Effector CD8-positive, alpha-beta T cell (primary cell): ENCODE results near the gene CYP4F8.

Source experiments
- DNase-seq: peaks from one replicate; lab custom pipeline; 2025; lab: John Stamatoyannopoulos, UW

CYP4F8 gene

GRCh38 chr19:15616183-15616582 lies 1.2 kb downstream of the CYP4F8 start:
- DNase-seq: no peak

DNA sequence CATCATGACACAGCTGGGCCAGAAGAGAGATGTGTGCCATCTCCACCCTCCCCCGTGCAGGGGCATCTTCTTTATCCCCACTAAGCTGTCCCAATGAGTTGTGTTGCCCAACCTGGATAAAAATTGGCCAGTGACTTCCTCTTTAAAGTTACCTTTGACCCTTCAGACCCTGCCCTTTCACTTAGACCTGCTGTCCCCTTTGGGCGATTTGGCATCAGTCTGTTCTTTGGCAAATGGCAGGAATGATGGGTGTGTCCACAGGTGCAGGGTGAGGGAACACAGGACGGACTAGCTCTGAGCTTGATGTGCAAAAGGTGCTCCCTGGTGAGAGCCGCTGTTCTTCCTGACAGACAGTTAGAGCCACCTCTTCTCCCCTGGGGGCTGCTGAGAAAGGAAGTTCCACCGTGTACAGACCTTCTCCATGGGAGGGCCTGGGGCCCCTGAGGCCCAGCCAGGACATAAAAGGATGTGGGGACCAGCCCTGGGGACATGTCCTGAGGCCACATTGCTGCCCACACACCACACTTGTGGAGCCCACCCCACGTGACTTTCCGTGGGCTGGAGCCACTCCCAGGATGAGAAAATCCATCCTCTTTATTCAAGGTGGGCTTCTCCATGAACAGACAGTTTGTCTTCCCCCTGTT lies 1.7 kb downstream of the CYP4F8 start:
- DNase-seq: no peak

DNA sequence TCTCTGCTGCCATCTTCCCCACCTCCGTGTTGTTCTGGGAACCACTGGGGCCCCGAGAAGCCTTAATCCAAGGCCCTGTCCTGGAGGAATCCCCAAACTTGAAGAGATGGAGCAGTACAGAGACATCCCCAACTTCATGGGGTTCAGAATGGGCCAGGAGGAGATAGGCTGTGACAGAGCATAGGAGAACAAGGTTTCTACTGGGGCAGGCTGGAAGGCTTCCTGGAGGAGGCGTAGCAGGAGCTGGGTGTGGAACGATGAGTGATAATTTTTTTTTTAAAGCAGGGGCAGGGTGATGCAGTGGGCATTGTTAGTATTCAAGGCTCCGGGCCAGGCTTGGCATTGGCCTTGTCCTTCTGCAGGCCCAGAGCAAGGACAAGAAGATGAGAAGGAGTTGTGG lies 3.3 kb downstream of the CYP4F8 start:
- DNase-seq: no peak

- no peak for DNase-seq
Measured at GRCh38 chr19:15621801-15622200, 6.8 kb downstream of the CYP4F8 start.

- DNase-seq: no peak
Measured at GRCh38 chr19:15622991-15623390, 8.0 kb downstream of the CYP4F8 start.

- DNase-seq: no peak
Measured at GRCh38 chr19:15623711-15624318, 8.8 kb downstream of the CYP4F8 start.

DNA sequence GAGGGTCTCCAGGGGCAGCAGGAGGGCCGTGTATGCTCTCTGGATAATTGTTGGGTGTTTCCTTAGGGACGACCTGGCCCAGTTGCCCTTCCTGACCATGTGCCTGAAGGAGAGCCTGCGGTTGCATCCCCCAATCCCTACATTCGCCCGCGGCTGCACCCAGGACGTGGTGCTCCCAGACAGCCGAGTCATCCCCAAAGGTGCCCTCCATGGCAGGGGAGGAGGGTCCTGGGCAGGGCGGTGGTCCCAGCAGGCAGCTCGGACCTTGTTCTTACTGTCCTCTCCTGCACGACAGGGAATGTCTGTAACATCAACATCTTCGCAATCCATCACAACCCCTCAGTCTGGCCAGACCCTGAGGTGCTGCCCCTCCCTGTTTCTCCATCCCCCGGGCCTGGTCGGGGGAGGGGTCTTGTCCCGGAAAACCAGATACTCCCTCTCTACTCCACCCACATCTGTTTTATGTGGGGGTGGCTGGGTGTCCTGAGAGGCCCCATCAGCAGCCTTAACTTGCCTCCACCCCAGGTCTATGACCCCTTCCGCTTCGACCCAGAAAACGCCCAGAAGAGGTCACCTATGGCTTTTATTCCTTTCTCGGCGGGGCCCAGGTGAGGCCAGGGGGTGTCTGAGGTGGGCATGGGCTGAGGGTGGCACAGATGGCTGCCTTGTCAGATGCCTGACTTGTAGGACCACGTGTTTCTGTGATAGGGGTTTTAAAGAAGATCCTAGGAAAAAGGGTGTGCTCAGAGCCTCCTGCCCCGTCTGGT lies 13.4 kb downstream of the CYP4F8 start:
- no peak for DNase-seq

- DNase-seq: peak; percentile 89
Measured at GRCh38 chr19:15629003-15629880, 14.2 kb downstream of the CYP4F8 start.

DNA sequence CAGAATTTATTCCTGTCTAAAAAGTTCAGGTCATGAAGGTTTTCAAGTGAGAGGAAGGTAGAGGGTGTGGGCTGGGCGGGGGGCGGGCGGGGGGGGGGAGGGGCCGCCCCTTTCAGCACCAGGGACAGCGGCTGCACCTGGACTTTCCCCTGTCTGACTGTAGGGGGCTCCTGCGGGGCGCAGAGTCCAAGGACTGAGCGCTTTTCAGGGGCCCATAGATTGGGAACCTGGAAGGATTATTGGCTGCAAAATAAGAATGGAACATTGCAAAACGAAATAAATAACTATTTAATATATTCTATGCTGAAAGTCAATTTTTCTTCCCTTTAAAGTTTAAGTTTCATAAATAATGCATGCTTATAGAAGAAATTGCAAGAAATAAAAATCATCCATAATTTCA lies 16.8 kb downstream of the CYP4F8 start:
- DNase-seq: peak; percentile 30

DNA sequence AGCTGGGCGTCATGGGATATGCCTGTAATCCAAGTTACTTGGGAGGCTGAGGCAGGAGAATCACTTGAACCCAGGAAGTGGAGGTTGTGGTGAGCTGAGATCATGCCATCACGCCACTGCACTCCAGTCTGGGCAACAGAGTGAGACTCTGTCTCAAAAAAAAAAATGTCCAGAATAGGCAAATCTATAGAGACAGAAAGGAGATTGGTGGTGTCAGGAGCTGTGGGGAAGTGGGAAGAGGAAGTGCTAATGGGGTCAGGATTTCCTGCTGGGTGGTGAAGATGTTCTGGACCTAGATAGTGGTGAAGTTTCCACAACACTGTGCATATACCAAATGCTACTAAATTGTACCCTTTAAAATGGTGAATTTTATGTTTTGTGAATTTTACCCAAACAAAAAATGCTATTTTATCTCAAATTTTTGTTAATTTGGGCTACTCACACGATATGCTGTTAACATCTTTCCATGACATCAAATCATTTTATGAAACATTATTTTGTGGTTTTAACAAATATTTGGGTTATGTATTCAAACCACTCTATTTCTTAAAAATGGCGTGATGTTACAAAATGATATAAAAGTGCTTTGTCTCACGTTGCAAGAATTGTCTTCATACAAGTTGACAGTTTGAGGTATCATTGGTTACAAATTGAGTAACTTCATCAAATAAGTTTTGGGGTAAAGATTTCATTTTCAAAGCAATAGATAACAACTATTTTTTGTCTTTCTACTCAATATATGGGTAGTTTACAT lies 18.2 kb downstream of the CYP4F8 start:
- no peak for DNase-seq

- DNase-seq: no peak
Measured at GRCh38 chr19:15634105-15634504, 19.1 kb downstream of the CYP4F8 start.

- no peak for DNase-seq
Measured at GRCh38 chr19:15635016-15635805, 20.2 kb downstream of the CYP4F8 start.

DNA sequence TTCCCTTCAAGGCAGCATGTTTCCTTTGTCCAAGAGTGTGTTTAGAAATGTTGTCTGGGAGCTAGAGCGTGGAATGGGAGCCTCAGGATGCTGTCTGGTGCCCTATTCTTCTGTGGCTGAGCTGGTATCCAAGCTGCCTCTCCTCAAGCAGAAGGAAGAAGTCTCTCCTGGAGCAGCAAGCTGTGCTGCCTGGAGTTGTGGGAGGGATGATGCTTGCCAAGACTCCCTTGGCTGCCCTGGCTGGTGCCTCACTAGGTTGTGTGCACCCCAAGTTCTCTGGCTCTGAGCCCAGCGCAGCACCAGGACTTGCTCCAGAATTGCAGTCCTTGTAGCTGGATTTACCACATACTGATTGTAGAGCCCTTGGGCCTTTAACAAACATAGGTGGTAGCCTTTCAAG lies 21.0 kb downstream of the CYP4F8 start:
- no peak for DNase-seq

DNA sequence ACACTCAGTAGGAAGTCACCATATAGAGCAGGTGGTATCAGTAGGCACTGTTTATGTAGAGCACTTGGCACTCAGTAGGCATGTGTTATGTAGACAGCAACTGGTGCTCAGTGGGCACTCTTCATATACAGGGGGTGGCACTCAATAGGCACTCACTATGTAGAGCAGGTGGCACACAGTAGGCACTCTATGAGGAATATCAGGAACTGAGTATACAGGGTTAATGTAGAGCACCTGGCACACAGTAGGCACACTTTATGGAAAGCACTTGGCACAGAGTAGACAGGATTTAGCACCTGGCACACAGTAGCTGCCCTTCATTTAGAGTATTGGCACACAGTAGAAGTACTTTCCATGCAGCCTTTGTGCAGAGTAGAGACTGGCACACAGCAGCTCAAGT lies 24.6 kb downstream of the CYP4F8 start:
- DNase-seq: no peak

GRCh38 chr19:15640294-15640903 lies 25.4 kb downstream of the CYP4F8 start, which contains the start of gene CYP4F3:
Gene CYP4F3, plus strand, starts transcription at chr19:15640897. Its CDS starts 519 bp downstream, at chr19:15641416.
- no peak for DNase-seq

DNA sequence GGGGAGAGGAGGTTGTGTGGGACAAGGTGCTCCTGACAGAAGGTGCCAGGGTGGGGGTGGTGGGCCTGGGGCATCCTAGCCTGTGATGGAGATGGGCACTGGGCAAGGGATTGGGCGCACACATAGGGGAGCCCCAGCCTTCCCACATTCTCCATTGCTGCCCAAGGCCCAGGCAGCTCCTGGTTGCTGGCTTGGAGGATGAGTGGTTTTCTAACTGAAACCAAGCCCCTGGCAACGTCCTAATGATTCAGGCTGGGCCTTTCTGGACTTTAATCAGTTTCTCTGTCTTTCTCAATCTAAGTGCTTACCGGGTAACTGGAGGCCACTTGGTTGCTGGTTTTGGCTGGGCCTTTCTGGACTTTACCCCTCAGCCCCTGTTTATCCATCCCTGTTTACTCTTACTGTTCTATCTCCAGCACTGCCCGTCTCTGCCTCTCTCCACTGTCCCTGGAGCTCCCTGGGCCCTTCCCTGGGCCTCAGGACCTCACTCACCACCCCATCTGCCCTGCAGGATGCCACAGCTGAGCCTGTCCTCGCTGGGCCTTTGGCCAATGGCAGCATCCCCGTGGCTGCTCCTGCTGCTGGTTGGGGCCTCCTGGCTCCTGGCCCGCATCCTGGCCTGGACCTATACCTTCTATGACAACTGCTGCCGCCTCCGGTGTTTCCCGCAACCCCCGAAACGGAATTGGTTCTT lies 26.0 kb downstream of the CYP4F8 start:
- DNase-seq: no peak

DNA sequence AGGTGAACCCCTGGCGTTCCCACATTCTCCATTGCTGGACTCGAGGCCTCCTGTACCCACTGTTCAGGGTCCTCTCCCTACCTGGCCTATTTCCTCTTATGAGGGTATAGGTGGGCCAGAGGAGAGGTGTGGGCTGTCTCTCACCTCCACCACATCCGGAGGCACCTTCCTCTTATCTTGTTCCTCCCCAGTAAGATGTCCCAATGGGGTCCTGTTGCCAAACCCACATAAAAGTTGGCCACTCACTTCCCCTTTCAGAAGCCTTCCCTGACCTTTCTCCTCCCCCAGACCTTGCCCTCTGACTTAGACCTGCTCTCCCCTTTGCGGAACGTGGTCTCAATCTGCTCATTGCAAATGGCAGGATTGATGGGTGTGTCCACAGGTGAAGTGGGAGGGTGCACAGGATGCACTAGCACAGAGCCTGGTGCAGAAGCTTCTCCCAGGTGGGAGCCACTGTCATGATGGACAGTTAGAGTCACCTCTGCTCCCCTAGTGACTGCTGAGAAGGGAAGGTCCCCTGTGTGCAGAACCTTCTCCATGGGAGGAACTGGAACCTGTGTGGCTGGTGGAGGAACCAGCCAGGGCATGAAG lies 27.0 kb downstream of the CYP4F8 start:
- no peak for DNase-seq

DNA sequence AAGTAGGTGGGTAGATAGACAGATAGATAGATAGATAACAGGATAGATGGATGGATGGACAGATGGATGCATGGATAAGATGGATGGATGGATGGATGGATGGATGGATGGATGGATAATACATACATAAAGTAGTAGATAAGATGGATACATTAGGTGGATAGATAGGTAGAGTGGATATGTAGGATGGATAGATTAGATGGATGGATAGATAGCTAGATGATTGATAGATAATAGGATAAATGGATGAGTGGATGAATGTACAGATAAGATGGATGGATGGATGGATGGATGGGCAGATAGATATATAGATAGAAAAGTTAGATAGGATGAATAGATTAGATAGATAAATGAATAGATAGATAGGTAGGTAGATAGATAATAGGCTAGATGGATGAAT lies 27.8 kb downstream of the CYP4F8 start:
- DNase-seq: no peak

- no peak for DNase-seq
Measured at GRCh38 chr19:15643387-15643786, 28.4 kb downstream of the CYP4F8 start.
